ENCODE measurements around the gene SCT.

SCT gene

DNA sequence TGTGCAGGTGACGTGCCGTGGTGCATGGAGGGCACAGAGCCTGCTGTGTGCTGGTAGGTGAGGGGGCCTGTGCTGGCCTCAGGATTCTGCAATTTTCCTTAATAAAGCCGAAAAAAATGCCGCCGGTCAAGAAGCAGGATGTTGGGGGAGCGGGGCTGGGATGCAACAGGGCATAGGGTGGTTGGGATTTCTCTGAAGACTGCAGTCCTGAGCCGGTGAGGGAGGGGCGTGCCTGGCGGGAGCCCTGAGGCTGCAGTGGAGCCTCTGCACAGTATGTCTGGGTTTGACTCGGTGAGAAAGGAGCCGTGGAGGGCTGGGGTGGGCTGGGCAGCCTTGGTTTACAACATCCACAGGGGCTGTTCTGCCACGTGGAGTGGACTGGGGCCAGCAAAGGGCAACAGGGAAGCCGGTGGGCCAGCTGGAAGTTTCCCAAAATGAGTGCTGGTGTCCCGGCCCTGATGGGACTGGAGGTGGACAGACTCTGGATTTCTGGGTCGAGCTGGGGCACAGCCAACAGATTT lies 3.6 kb downstream of the SCT start:
- POLR2A ChIA-PET: interaction anchor here (0.6 kb wide), 1 partner anchor 13 kb away, joined by 4 read pairs; no protein-coding TSS in a partner anchor
- Histone ChIP-seq H3K36me3 (ENCODE audit: control insufficient read depth in 4 of 4, insufficient read depth in 4 of 4, low read length in 3 of 4) (peaks cover 0 to 8% (median 3%) of the 10 kb centered on the region in 4 experiments), H3K9me3 (ENCODE audit: control extremely low read depth in 1 of 5, control insufficient read depth in 4 of 5, insufficient read depth in 2 of 5, low read depth in 1 of 5, low read length in 4 of 5) (no peaks in the 10 kb centered on the region), H3K27me3 (replicated peaks in 2 of 5; ENCODE audit: control insufficient read depth in 4 of 5, insufficient read depth in 5 of 5, low read length in 4 of 5) (peaks cover 0 to 22% (median 2%) of the 10 kb centered on the region in 5 experiments), H3K4me3 (ENCODE audit: control insufficient read depth in 1 of 7, extremely low read depth in 1 of 7, insufficient read depth in 4 of 7, low read depth in 2 of 7, low read length in 6 of 7) (no peak overlapping the region), H3K4me1 (ENCODE audit: control extremely low read depth in 1 of 4, control insufficient read depth in 4 of 4, insufficient read depth in 4 of 4, low read length in 3 of 4) (peaks cover 0 to 8% (median 6%) of the 10 kb centered on the region in 4 experiments), H3K27ac (ENCODE audit: insufficient read depth in 1 of 2, low read depth in 1 of 2, low read length in 2 of 2, poor library complexity in 1 of 2, severe bottlenecking in 2 of 2) (no peak overlapping the region)
- no peak for DNase-seq
- CTCF ChIA-PET: interaction anchor here (1.3 kb wide), 1 partner anchor 9 kb away, joined by 3 read pairs; no protein-coding TSS in a partner anchor
- 94% methylated on average over 11 of the region's 15 CpGs for WGBS (ENCODE audit: insufficient coverage)

DNA sequence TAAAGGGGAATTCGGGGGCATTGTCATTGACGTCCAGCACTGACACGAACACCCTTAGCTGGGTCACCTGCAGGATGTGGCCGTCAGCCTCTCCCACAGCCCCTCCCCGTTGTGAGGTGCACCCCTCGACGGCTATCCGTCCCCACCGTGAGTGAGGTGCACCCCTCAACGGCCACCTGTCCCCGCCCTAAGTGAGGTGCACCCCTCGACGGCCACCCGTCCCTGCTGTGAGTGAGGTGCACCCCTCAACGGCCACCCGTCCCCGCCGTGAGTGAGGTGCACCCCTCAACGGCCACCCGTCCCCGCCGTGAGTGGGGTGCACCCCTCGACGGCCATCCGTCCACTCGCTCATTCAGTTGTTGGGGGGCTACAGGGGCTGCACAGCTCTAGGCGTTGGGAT lies 5.1 kb downstream of the SCT start:
- H3K27me3 ChIP-seq (replicated peaks in 2 of 5; ENCODE audit: control insufficient read depth in 4 of 5, insufficient read depth in 5 of 5, low read length in 4 of 5): peaks cover 0 to 15% (median 0%) of the 10 kb centered on the region in 5 experiments
- DNase-seq: no peak
- peaks cover 0 to 16% (median 3%) of the 10 kb centered on the region in 4 experiments for H3K36me3 ChIP-seq (ENCODE audit: control insufficient read depth in 4 of 4, insufficient read depth in 4 of 4, low read length in 3 of 4)
- no peaks in the 10 kb centered on the region for H3K9me3 ChIP-seq (ENCODE audit: control extremely low read depth in 1 of 5, control insufficient read depth in 4 of 5, insufficient read depth in 2 of 5, low read depth in 1 of 5, low read length in 4 of 5)
- ChIA-PET POLR2A (no interaction called here), CTCF (no interaction called here)
- peaks cover 0 to 11% (median 7%) of the 10 kb centered on the region in 4 experiments for H3K4me1 ChIP-seq (ENCODE audit: control extremely low read depth in 1 of 4, control insufficient read depth in 4 of 4, insufficient read depth in 4 of 4, low read length in 3 of 4)
- whole genome bisulfite sequencing (ENCODE audit: insufficient coverage): 93% methylated on average over 23 of the region's 27 CpGs
- no peak overlapping the region for H3K27ac ChIP-seq (ENCODE audit: insufficient read depth in 1 of 2, low read depth in 1 of 2, low read length in 2 of 2, poor library complexity in 1 of 2, severe bottlenecking in 2 of 2)
- H3K4me3 ChIP-seq (ENCODE audit: control insufficient read depth in 1 of 7, extremely low read depth in 1 of 7, insufficient read depth in 4 of 7, low read depth in 2 of 7, low read length in 6 of 7): no peak overlapping the region

DNA sequence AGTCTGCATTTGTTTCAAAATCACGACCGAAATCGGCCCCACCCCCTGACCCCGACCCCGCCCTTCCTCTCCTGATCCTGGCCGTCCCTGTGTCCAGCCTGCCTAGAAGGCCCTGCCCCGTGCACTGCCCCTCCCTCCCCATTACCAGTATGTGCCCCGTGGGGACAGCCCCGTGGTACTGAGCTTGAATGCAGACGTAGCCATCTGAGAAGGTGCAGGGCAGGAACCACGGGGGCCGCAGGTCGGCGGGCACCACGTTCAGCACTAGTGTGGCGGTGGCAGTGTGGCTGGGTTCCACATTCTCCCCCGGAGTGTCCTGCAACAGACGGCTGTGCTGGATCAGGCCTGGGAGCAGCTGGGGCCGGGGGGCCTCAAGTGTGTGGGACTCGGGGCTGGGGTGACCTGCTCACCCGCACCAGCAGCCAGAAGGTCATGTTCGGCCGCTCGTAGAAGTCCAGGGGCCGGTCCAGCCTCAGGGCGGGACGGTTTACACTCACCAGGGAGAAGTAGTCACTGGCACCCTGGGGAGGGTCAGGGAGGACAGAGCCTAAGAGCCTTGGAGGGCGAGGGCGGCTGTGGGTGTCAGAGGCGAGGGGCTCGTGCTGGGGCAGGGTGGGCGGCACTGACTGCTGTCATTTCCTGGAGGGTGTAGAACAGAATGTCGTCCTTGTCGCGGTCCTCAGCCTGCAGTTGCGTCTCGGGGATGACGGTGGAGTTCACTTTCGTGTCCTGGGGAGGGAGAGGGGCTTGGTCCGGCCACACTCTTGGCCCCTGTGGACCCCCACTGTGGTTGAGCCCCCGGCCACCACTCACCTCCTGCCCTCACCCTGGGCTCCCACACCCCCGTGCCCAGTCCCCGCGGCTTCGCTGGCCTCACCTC lies 5.8 kb downstream of the SCT start:
- no peak for DNase-seq
- Histone ChIP-seq H3K4me1 (ENCODE audit: control extremely low read depth in 1 of 4, control insufficient read depth in 4 of 4, insufficient read depth in 4 of 4, low read length in 3 of 4) (peaks cover 0 to 14% (median 11%) of the 10 kb centered on the region in 4 experiments), H3K27ac (ENCODE audit: insufficient read depth in 1 of 2, low read depth in 1 of 2, low read length in 2 of 2, poor library complexity in 1 of 2, severe bottlenecking in 2 of 2) (no peak overlapping the region), H3K4me3 (ENCODE audit: control insufficient read depth in 1 of 7, extremely low read depth in 1 of 7, insufficient read depth in 4 of 7, low read depth in 2 of 7, low read length in 6 of 7) (no peak overlapping the region), H3K36me3 (ENCODE audit: control insufficient read depth in 4 of 4, insufficient read depth in 4 of 4, low read length in 3 of 4) (peaks cover 0 to 16% (median 3%) of the 10 kb centered on the region in 4 experiments), H3K9me3 (ENCODE audit: control extremely low read depth in 1 of 5, control insufficient read depth in 4 of 5, insufficient read depth in 2 of 5, low read depth in 1 of 5, low read length in 4 of 5) (no peaks in the 10 kb centered on the region), H3K27me3 (replicated peaks in 2 of 5; ENCODE audit: control insufficient read depth in 4 of 5, insufficient read depth in 5 of 5, low read length in 4 of 5) (peaks cover 0 to 10% (median 0%) of the 10 kb centered on the region in 5 experiments)
- ChIA-PET CTCF (no interaction called here), POLR2A (no interaction called here)
- WGBS (ENCODE audit: insufficient coverage): 89% methylated on average over 37 of the region's 45 CpGs

DNA sequence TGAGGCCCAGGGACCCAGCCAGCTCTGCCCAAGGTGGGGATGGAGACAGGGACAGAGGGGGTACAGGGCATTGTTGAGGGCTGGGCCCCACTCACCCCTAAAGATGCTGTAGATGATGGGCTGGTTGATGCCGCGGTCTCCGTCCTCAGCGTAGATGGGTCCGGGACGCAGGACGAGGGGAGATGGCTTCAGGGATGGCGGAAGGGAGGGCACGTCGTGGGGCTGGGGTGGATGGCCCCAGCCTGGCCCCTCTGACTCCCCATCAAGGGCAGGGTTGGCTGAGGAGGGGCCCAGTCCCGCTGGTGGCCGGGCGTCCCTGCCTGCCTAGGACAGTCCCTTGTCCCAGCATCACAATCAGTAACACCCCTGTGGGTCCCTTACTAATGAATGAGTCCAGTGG lies 6.8 kb downstream of the SCT start:
- 95% methylated on average over 6 of the region's 13 CpGs for WGBS (ENCODE audit: insufficient coverage)
- H3K9me3 ChIP-seq (ENCODE audit: control extremely low read depth in 1 of 5, control insufficient read depth in 4 of 5, insufficient read depth in 2 of 5, low read depth in 1 of 5, low read length in 4 of 5): no peaks in the 10 kb centered on the region
- POLR2A ChIA-PET: no interaction called here
- H3K27me3 ChIP-seq (replicated peaks in 2 of 5; ENCODE audit: control insufficient read depth in 4 of 5, insufficient read depth in 5 of 5, low read length in 4 of 5): peaks cover 0 to under 1% (median 0%) of the 10 kb centered on the region in 5 experiments
- H3K4me3 ChIP-seq (ENCODE audit: control insufficient read depth in 1 of 7, extremely low read depth in 1 of 7, insufficient read depth in 4 of 7, low read depth in 2 of 7, low read length in 6 of 7): no peak overlapping the region
- peaks cover 0 to 13% (median 3%) of the 10 kb centered on the region in 4 experiments for H3K36me3 ChIP-seq (ENCODE audit: control insufficient read depth in 4 of 4, insufficient read depth in 4 of 4, low read length in 3 of 4)
- H3K27ac ChIP-seq (ENCODE audit: insufficient read depth in 1 of 2, low read depth in 1 of 2, low read length in 2 of 2, poor library complexity in 1 of 2, severe bottlenecking in 2 of 2): no peak overlapping the region
- CTCF ChIA-PET: no interaction called here
- no peak for DNase-seq
- peaks cover 0 to 18% (median 14%) of the 10 kb centered on the region in 4 experiments for H3K4me1 ChIP-seq (ENCODE audit: control extremely low read depth in 1 of 4, control insufficient read depth in 4 of 4, insufficient read depth in 4 of 4, low read length in 3 of 4)

DNA sequence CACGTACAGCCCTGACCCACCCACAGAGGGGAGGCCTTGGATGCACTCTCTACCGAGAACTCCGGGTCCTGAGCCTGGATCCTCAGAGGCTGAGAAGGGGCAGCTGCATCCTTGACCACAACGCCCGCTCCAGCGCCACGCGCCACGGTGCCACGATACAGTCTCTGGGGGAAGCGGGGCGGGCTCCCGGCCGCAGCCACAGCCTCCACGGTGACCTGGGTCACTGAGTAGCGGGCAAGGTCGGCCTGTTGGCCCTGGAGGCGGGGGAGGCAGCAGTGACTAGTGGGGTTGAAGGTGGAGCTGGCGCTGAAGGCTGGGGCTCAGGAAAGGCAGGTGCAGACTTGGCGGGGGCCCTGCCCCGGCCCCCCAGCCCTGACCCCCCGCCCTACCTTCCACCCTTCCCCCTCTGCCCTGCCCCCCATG lies 7.3 kb downstream of the SCT start:
- Histone ChIP-seq H3K27ac (ENCODE audit: insufficient read depth in 1 of 2, low read depth in 1 of 2, low read length in 2 of 2, poor library complexity in 1 of 2, severe bottlenecking in 2 of 2) (no peak overlapping the region), H3K9me3 (ENCODE audit: control extremely low read depth in 1 of 5, control insufficient read depth in 4 of 5, insufficient read depth in 2 of 5, low read depth in 1 of 5, low read length in 4 of 5) (no peaks in the 10 kb centered on the region), H3K4me1 (ENCODE audit: control extremely low read depth in 1 of 4, control insufficient read depth in 4 of 4, insufficient read depth in 4 of 4, low read length in 3 of 4) (peaks cover 0 to 24% (median 19%) of the 10 kb centered on the region in 4 experiments), H3K4me3 (ENCODE audit: control insufficient read depth in 1 of 7, extremely low read depth in 1 of 7, insufficient read depth in 4 of 7, low read depth in 2 of 7, low read length in 6 of 7) (no peak overlapping the region), H3K36me3 (ENCODE audit: control insufficient read depth in 4 of 4, insufficient read depth in 4 of 4, low read length in 3 of 4) (peaks cover 0 to 13% (median 3%) of the 10 kb centered on the region in 4 experiments), H3K27me3 (replicated peaks in 2 of 5; ENCODE audit: control insufficient read depth in 4 of 5, insufficient read depth in 5 of 5, low read length in 4 of 5) (no peaks in the 10 kb centered on the region)
- no peak for DNase-seq
- ChIA-PET POLR2A (no interaction called here), CTCF (no interaction called here)
- WGBS (ENCODE audit: insufficient coverage): 95% methylated on average over 14 of the region's 22 CpGs

DNA sequence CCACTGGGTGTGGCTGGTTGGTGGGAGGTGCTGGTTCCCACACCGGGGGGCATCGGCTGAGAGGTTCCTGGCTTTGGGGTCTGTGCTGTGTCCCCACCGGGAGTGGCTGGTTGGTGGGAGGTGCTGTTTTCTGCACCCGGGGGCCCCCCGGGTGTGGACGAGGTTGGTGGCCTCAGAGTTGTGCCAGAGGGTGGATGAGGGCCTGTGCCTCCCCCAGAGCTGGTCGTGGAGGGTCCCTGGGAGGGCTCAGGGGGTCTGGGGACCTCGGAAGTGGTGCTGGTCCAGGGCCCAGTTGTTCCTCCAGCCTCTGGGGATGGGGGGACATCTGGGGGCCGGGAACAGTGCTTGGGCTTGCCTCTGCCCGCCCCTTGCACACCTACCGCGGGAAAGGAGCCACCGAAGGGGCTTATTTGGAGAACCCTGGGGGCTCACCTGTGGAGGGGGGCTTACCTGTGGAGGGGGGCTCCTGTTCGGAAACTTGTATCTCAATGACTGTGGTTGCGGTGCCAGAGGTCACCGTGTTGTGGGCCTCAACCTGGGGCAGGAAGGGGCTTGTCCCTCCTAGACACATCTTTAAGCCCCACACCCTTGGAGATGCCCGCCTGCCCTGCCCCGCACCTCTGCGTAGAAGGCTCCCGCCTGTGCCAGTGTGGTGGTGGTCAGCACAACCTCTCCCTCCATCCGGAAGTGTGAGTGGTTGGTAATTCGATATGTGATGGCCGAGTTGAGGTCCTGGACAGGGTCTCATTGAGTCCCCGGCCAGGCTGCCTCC lies 7.9 kb downstream of the SCT start:
- ChIA-PET POLR2A (no interaction called here), CTCF (no interaction called here)
- no peaks in the 10 kb centered on the region for H3K9me3 ChIP-seq (ENCODE audit: control extremely low read depth in 1 of 5, control insufficient read depth in 4 of 5, insufficient read depth in 2 of 5, low read depth in 1 of 5, low read length in 4 of 5)
- peaks cover 0 to 30% (median 23%) of the 10 kb centered on the region in 4 experiments for H3K4me1 ChIP-seq (ENCODE audit: control extremely low read depth in 1 of 4, control insufficient read depth in 4 of 4, insufficient read depth in 4 of 4, low read length in 3 of 4)
- no peak overlapping the region for H3K27ac ChIP-seq (ENCODE audit: insufficient read depth in 1 of 2, low read depth in 1 of 2, low read length in 2 of 2, poor library complexity in 1 of 2, severe bottlenecking in 2 of 2)
- H3K27me3 ChIP-seq (replicated peaks in 2 of 5; ENCODE audit: control insufficient read depth in 4 of 5, insufficient read depth in 5 of 5, low read length in 4 of 5): no peaks in the 10 kb centered on the region
- no peak for DNase-seq
- WGBS (ENCODE audit: insufficient coverage): 95% methylated on average over 8 of the region's 24 CpGs
- H3K4me3 ChIP-seq (ENCODE audit: control insufficient read depth in 1 of 7, extremely low read depth in 1 of 7, insufficient read depth in 4 of 7, low read depth in 2 of 7, low read length in 6 of 7): no peak overlapping the region
- peaks cover 0 to 13% (median 6%) of the 10 kb centered on the region in 4 experiments for H3K36me3 ChIP-seq (ENCODE audit: control insufficient read depth in 4 of 4, insufficient read depth in 4 of 4, low read length in 3 of 4)
